Parathyroid adenoma (tissue), 2 donors: Measurements from ENCODE around the gene ITIH4.

Source experiments
- H2AFZ ChIP-seq: fragments of 300-600 bp; sonication (generic); one replicate; pipeline ENCODE4 v1.7.0; 2017; ENCODE audit warnings: antibody characterized with exemption, mild to moderate bottlenecking
- H3K27ac ChIP-seq: fragments of 300-600 bp; sonication (generic); one replicate; pipeline ENCODE4 v1.7.0; 2017
- H3K27me3 ChIP-seq: fragments of 300-600 bp; sonication (generic); one replicate; pipeline ENCODE4 v1.7.0; 2017; ENCODE audit warnings: low read length; ENCODE audit not compliant: control insufficient read depth, insufficient read depth
- H3K36me3 ChIP-seq: fragments of 300-600 bp; sonication (generic); one replicate; pipeline ENCODE4 v1.7.0; 2017; ENCODE audit warnings: low read length; ENCODE audit not compliant: control insufficient read depth, insufficient read depth
- H3K4me1 ChIP-seq: fragments of 300-600 bp; sonication (generic); one replicate; pipeline ENCODE4 v1.7.0; 2017; ENCODE audit warnings: control low read depth
- H3K4me2 ChIP-seq: fragments of 300-600 bp; sonication (generic); one replicate; pipeline ENCODE4 v1.7.0; 2017; ENCODE audit warnings: low read length
- H3K4me3 ChIP-seq: fragments of 300-600 bp; sonication (generic); one replicate; pipeline ENCODE4 v1.7.0; 2017; ENCODE audit warnings: low read depth, low read length
- H3K79me2 ChIP-seq: fragments of 300-600 bp; sonication (generic); one replicate; pipeline ENCODE4 v1.7.0; 2017; ENCODE audit warnings: control low read depth
- H3K9ac ChIP-seq: fragments of 300-600 bp; sonication (generic); one replicate; pipeline ENCODE4 v1.7.0; 2017; ENCODE audit warnings: mild to moderate bottlenecking
- H3K9me3 ChIP-seq: fragments of 300-600 bp; sonication (generic); one replicate; pipeline ENCODE4 v1.7.0; 2017; ENCODE audit warnings: low read length; ENCODE audit not compliant: control insufficient read depth
- CTCF ChIP-seq: fragments of 300-600 bp; sonication (generic); IDR thresholded peaks from one replicate; pipeline ENCODE4 v1.7.0; 2017; ENCODE audit warnings: antibody characterized with exemption, mild to moderate bottlenecking
- donor health status: primary hyperparathyroidism.

ITIH4 gene

GRCh38 chr3:52841981-52842340, 11.5 kb upstream of the ITIH4 start:
- no peak overlapping the region for H3K27ac ChIP-seq
- H3K9ac ChIP-seq: no peak overlapping the region
- no peaks in the 10 kb centered on the region for H3K9me3 ChIP-seq
- no peak overlapping the region for H3K4me3 ChIP-seq
- H2AFZ ChIP-seq: no peak overlapping the region
- H3K4me1 ChIP-seq: no peaks in the 10 kb centered on the region
- no peaks in the 10 kb centered on the region for H3K79me2 ChIP-seq
- no peak for TF ChIP-seq CTCF
- no peaks in the 10 kb centered on the region for H3K36me3 ChIP-seq
- H3K27me3 ChIP-seq: no peaks in the 10 kb centered on the region
- no peak overlapping the region for H3K4me2 ChIP-seq

GRCh38 chr3:52841211-52841980, 10.9 kb upstream of the ITIH4 start:
- TF ChIP-seq CTCF: no peak
- Histone ChIP-seq H3K4me2 (no peak overlapping the region), H3K9ac (no peak overlapping the region), H3K27me3 (no peaks in the 10 kb centered on the region), H3K9me3 (no peaks in the 10 kb centered on the region), H3K79me2 (no peaks in the 10 kb centered on the region), H3K4me3 (no peak overlapping the region), H3K4me1 (no peaks in the 10 kb centered on the region), H3K27ac (no peak overlapping the region), H2AFZ (no peak overlapping the region), H3K36me3 (no peaks in the 10 kb centered on the region)

DNA sequence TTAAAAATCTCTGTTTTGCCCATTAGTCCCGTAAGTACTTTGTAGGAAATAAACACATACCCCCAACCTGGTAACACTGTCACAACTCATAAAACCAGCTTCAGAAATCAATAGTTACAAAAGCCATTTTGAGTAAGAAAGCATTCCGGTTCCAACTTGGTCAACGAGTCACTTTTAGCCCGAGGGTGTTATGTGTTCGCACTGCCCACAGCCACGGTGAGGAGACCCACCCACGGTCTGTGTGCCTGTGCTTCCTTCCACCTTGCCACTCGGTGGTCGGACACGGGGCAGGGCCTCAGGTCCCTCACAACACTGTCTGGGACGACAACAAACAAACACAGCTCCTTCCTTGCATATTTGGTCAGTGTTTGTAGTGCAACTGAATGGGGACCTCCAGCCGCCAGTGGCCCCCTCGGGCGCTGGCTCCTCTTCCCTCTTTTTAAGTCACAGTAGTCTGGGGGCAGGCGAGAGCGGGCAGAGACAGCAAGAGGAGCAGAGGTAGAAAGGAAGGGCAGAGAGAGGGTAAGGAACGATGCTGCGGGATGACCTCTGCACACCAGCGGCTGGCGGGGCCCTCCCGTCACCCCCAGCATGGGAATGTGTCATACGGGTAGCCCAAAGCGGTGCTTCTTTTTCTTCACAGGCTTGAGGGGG, 9.5 kb upstream of the ITIH4 start:
- Histone ChIP-seq H3K36me3 (no peaks in the 10 kb centered on the region), H2AFZ (no peak overlapping the region), H3K27ac (no peak overlapping the region), H3K9me3 (no peaks in the 10 kb centered on the region), H3K79me2 (no peaks in the 10 kb centered on the region), H3K4me1 (no peaks in the 10 kb centered on the region), H3K4me3 (no peak overlapping the region), H3K4me2 (no peak overlapping the region), H3K27me3 (no peaks in the 10 kb centered on the region), H3K9ac (no peak overlapping the region)
- TF ChIP-seq CTCF: no peak

- Histone ChIP-seq H3K4me1 (no peaks in the 10 kb centered on the region), H3K36me3 (no peaks in the 10 kb centered on the region), H3K9me3 (no peaks in the 10 kb centered on the region), H3K9ac (no peak overlapping the region), H2AFZ (no peak overlapping the region), H3K79me2 (no peaks in the 10 kb centered on the region), H3K27ac (no peak overlapping the region), H3K4me3 (no peak overlapping the region), H3K4me2 (no peak overlapping the region), H3K27me3 (no peaks in the 10 kb centered on the region)
- no peak for TF ChIP-seq CTCF
Measured at GRCh38 chr3:52839268-52839575, 8.8 kb upstream of the ITIH4 start.
